Kidney epithelial cell (primary cell): Measurements from ENCODE around the gene FYN. TPM values are rescaled to one million over a fixed set of nuclear protein-coding genes. Genes with fewer than 3 reads are reported as not detected.

Experiments
- DNase-seq: peaks from one replicate; pipeline ENCODE4 v3.0.0-alpha.2; 2010; ENCODE audit warnings: low read depth
- H3K27me3 ChIP-seq: 2 replicates; pipeline ENCODE4 v1.6.0; 2011; ENCODE audit warnings: low read length; ENCODE audit not compliant: control insufficient read depth, insufficient read depth
- H3K36me3 ChIP-seq: 2 replicates; pipeline ENCODE4 v1.5.1; 2011; ENCODE audit warnings: low read length; ENCODE audit not compliant: control insufficient read depth, insufficient read depth
- H3K4me3 ChIP-seq: 2 replicates; pipeline ENCODE4 v1.5.1; 2011; ENCODE audit warnings: low read depth, mild to moderate bottlenecking, control low read depth, low read length
- CTCF ChIP-seq: IDR thresholded peaks from 2 replicates; pipeline ENCODE4 v1.5.1; 2011; ENCODE audit warnings: mild to moderate bottlenecking, moderate library complexity, low read length, control low read depth, inconsistent platforms; ENCODE audit not compliant: insufficient read depth, poor library complexity, severe bottlenecking
- total RNA-seq: library from RNA; depleted of rRNA; stranded (reverse); fragments of >200 nt; gene quantifications from 2 replicates; pipeline ENCODE4 v1.2.3, GENCODE V29; 2015

FYN gene
- total RNA-seq, 1 donor from 2014 or later: 133 TPM

DNA sequence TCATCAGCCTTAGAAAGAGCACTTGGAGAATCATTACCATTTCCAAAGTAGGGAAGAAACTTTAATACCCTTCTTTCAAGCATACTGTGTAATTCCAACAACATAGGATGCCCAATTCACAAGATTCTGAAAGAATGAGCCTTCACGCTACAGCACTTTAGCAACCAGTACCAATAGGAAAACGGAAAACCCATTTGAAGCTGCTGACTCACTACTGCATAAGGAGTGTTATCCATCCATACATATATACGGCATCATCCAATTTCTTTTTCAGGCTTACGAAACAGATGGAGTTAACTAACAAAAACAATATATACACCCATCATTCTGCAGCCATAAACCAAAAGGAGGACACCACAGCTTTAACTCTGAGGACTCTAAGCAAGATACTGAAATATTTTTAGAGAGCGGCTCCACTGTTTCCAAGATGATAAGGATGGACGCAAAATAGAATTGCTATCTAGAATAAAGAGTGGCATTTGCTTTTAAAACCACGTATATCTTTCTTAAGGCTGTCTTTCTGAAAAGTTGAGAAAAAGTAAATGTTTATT is 24.9 kb downstream of the FYN start:
- TF ChIP-seq CTCF: no peak

GRCh38 chr6:111846492-111847409 is 26.5 kb downstream of the FYN start:
- Histone ChIP-seq H3K4me3 (no peak overlapping the region), H3K36me3 (no peaks in the 10 kb centered on the region), H3K27me3 (no peaks in the 10 kb centered on the region)
- no peak for DNase-seq
- no peak for TF ChIP-seq CTCF

More for the DNA sequence above, 24.9 kb downstream of the FYN start:
- Histone ChIP-seq H3K36me3 (no peaks in the 10 kb centered on the region), H3K4me3 (no peak overlapping the region), H3K27me3 (no peaks in the 10 kb centered on the region)
- DNase-seq: no peak

DNA sequence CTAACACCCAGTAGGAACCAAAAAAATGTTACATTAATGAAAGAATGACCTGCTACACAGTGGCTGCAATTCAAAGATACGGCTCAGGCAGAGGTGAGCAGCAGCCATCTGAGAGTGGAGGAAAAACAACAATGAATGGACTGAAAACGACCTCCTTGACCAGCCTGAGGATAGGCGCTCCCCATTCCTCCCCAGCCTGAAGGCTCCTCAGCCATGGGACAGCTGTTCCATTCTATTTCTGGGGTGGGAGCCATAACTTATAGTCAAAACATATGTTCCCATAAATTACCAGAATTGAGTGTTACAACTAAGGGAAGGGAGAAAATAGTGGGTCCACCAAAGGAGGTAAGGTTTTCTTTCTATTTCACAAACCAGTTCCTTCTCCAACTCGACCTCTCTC is 27.2 kb downstream of the FYN start:
- Histone ChIP-seq H3K4me3 (no peak overlapping the region), H3K36me3 (no peaks in the 10 kb centered on the region), H3K27me3 (no peaks in the 10 kb centered on the region)
- no peak for DNase-seq
- no peak for TF ChIP-seq CTCF

- no peaks in the 10 kb centered on the region for H3K36me3 ChIP-seq
- H3K4me3 ChIP-seq: no peak overlapping the region
- no peak for DNase-seq
- H3K27me3 ChIP-seq: no peaks in the 10 kb centered on the region
- TF ChIP-seq CTCF: no peak
Measured at GRCh38 chr6:111845441-111845871, 27.8 kb downstream of the FYN start.

GRCh38 chr6:111844921-111845320 is 28.3 kb downstream of the FYN start:
- no peak for TF ChIP-seq CTCF
- no peaks in the 10 kb centered on the region for H3K27me3 ChIP-seq
- no peak for DNase-seq
- H3K4me3 ChIP-seq: no peak overlapping the region
- no peaks in the 10 kb centered on the region for H3K36me3 ChIP-seq

DNA sequence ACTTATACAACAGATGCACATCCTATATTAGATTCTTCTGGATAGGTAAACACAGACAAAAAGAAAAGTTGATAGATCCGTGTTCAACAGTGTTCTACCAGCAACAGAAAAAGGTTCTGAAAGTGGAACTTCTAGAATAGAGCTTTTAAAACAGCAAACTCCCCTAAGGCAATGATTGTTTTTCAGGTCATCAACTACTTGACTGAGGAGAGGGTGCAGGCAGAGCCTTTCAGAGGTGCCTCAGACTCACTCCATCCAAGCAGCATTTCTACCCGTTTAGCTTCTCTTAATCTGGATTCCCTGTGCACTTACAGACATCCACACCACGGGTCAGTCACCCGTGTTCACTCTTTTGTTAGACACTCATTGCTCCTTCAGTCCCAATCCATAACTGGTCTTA is 28.9 kb downstream of the FYN start:
- no peak for TF ChIP-seq CTCF
- no peaks in the 10 kb centered on the region for H3K27me3 ChIP-seq
- DNase-seq: no peak
- H3K36me3 ChIP-seq: no peaks in the 10 kb centered on the region
- no peak overlapping the region for H3K4me3 ChIP-seq
